Breast epithelium (tissue), 4 donors: ENCODE results near the gene ABI3. TPM values are rescaled to one million over a fixed set of nuclear protein-coding genes. Genes with fewer than 3 reads are reported as not detected.
A peak's percentile ranks its signal among the peaks of the same experiment; 100 is the strongest.

Experiments used
- DNase-seq, 2 donors: peaks; one replicate each; pipeline ENCODE4 v3.0.0-alpha.2; 2019; ENCODE audit warnings: low spot score in 2 of 2
- H3K27ac ChIP-seq, 2 donors: fragments of 200-600 bp; sonication (generic) in 1 of 2; one replicate each; pipeline ENCODE4 v1.5.1; 2016 to 2019; ENCODE audit warnings: mild to moderate bottlenecking in 1 of 2
- H3K27me3 ChIP-seq, 2 donors: fragments of 200-600 bp; sonication (generic) in 1 of 2; one replicate each; pipeline versions ENCODE4 v1.5.1 to v1.6.0; 2017 to 2019; ENCODE audit warnings: control low read depth in 1 of 2, mild to moderate bottlenecking in 1 of 2
- H3K36me3 ChIP-seq: fragments of 200-600 bp; one replicate; pipeline ENCODE4 v1.5.1; 2019
- H3K4me1 ChIP-seq, 2 donors: fragments of 200-600 bp; sonication (generic); one replicate each; pipeline ENCODE4 v1.5.1; 2016 to 2019; ENCODE audit warnings: control low read depth in 1 of 2
- H3K4me3 ChIP-seq, 3 donors: fragments of 200-600 bp; sonication (generic); 1 replicate in 2 of 3; 2 replicates in 1 of 3; pipeline ENCODE4 v1.5.1; 2016 to 2019; ENCODE audit warnings: mild to moderate bottlenecking in 3 of 3, moderate library complexity in 2 of 3
- H3K9me3 ChIP-seq, 2 donors: fragments of 200-600 bp; sonication (generic) in 1 of 2; one replicate each; pipeline ENCODE4 v1.5.1; 2016 to 2019; ENCODE audit warnings: control low read depth in 1 of 2
- POLR2A ChIP-seq: fragments of 450-650 bp; IDR thresholded peaks from one replicate; pipeline ENCODE4 v1.6.1; 2016; ENCODE audit warnings: antibody characterized with exemption, mild to moderate bottlenecking, moderate library complexity
- POLR2AphosphoS5 ChIP-seq, 3 donors: sonication (generic); formaldehyde crosslinking; IDR thresholded peaks; one replicate each; pipeline ENCODE4 v1.6.1; 2017; ENCODE audit warnings: antibody characterized with exemption in 3 of 3
- intact Hi-C: fragments of 100-400 bp; cut with DNase I; formaldehyde crosslinking; loops from one replicate; pipeline ENCODE4 v1.15.1; 2023; ENCODE audit warnings: low total_unique reads
- total RNA-seq, 3 donors: library from RNA; depleted of rRNA; stranded (reverse); fragments of >200 nt; gene quantifications; one replicate each; pipeline ENCODE4 v1.1.0, GENCODE V29; 2016
- TF ChIP-seq, protein P1 (sequence below), 3 donors: fragments of 450-650 bp; IDR thresholded peaks; one replicate each; pipeline ENCODE4 v1.5.1; 2016 to 2017; ENCODE audit warnings: antibody characterized with exemption in 3 of 3, mild to moderate bottlenecking in 3 of 3, moderate library complexity in 3 of 3

The ABI3 gene
- total RNA-seq, 3 donors from 2014 or later = 1.9 to 5.2 (median 5.1) TPM

DNA sequence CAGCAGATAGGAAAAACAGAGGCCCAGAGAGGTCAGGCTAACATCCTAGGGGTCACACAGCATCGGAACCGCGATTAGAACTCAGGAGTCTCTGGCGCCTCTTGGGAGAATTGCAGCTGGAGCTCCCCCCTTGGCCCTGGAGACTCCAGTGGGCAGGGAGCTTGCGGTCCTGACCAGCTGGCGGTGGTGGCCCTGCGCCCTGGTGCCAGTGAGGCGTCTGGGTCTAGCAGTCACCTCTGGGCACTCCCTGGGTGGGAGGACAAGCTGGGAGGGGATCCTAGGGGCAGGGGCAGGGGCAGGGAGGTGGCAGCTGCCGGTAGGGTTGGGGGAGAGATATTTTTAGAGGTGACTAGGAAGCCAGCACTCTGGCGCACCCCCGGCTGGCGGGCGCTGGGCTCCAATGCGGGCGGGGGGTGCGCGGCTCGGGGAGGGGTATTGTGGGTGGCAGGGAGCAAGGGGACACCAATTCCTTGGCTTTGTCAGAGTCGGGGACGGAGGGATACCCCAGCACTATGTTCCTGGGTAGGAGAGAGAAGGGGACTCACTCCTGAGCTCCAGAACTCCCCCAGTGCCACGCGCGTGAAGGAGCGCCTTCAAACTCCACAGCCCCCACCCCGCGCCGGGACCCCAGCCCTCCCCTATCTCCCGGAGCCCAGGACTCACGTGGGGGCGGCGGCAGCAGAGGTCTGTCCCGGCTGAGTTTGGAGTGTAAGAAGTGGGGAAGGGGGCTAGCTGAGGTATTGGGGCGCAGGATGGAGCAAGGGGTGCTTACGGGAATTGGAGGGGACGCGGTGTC lies 19.5 kb downstream of the ABI3 start:
- Histone ChIP-seq H3K36me3 (no peaks in the 10 kb centered on the region), H3K4me3 (peak overlapping the region; percentile 47 to 77 (median 51)), H3K9me3 (no peaks in the 10 kb centered on the region), H3K4me1 (peaks cover 0 to 4% of the 10 kb centered on the region in 2 donors), H3K27ac (no peak overlapping the region), H3K27me3 (peaks cover 0 to 35% of the 10 kb centered on the region in 2 donors)
- TF ChIP-seq, protein P1, sequence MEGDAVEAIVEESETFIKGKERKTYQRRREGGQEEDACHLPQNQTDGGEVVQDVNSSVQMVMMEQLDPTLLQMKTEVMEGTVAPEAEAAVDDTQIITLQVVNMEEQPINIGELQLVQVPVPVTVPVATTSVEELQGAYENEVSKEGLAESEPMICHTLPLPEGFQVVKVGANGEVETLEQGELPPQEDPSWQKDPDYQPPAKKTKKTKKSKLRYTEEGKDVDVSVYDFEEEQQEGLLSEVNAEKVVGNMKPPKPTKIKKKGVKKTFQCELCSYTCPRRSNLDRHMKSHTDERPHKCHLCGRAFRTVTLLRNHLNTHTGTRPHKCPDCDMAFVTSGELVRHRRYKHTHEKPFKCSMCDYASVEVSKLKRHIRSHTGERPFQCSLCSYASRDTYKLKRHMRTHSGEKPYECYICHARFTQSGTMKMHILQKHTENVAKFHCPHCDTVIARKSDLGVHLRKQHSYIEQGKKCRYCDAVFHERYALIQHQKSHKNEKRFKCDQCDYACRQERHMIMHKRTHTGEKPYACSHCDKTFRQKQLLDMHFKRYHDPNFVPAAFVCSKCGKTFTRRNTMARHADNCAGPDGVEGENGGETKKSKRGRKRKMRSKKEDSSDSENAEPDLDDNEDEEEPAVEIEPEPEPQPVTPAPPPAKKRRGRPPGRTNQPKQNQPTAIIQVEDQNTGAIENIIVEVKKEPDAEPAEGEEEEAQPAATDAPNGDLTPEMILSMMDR (IDR thresholded peaks at IDR 0.05) = no peak
- TF ChIP-seq POLR2A = no peak
- intact Hi-C loops = loop anchor here (5.0 kb wide), 1 partner anchor 923 kb away; no protein-coding TSS in a partner anchor
- DNase-seq = no peak

DNA sequence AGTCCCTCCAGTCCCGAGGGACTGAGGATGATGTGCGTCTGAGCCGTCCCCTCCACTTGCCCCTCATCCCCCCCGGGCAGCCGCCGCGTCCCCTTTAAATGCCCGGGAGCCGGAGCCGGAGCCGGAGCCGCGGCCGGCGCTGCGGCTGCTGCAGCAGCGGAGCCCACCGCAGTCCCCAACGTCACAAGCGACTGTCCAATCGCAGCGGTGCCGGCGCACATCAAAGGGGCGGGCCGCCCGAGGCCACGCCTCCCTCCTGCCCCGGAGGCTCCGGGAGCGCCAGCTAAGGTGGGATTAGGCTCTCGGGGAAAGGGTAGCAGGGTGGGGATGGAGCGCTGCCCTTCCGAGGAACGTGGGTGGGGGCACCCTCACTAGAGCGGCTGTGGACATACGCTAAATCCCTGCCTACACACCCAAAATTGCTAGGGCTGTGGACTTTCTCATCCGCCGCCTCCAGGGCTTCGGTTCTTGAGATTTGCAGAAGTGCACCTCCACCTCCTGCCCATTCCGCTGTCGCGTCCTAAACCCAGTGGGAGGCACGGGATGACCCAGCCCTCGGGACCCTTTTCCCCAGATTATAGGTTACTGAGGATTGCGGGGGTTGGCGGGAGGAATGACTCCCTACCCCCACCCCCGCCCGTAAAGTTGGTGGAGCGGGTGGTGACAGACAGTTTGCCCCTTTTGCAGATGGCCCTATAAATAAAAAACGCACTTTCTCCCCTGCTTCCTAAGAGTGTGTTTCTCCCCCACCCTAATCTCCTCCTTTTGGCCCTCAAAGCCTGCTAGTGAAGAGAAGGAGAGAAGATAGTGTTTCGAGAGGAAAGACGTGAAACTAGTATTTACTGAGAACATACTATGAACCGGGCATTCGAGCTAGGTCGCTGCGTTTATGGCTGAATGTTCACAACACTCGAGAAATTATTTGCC lies 20.4 kb downstream of the ABI3 start, which contains the start of gene PHOSPHO1:
Gene PHOSPHO1, minus strand, starts transcription at position 152 of the 927 bp plus-strand sequence. CDS start 4,096 bp downstream, outside the sequence.
- no peaks in the 10 kb centered on the region for H3K36me3 ChIP-seq
- H3K9me3 ChIP-seq = no peaks in the 10 kb centered on the region
- H3K4me1 ChIP-seq = peaks cover 0 to 4% of the 10 kb centered on the region in 2 donors
- H3K4me3 ChIP-seq = peak within 1 kb of the TSS; percentile 47 to 77 (median 51)
- intact Hi-C loops = no loop called here
- peak in 1 of 2 donors; percentile 66 for DNase-seq
- no peak for TF ChIP-seq POLR2A
- TF ChIP-seq POLR2AphosphoS5 (IDR thresholded peaks at IDR 0.05) = no peak
- TF ChIP-seq, protein P1 (IDR thresholded peaks at IDR 0.05) = no peak
- no peak within 1 kb of the TSS for H3K27ac ChIP-seq
- peaks cover 0 to 26% of the 10 kb centered on the region in 2 donors for H3K27me3 ChIP-seq

DNA sequence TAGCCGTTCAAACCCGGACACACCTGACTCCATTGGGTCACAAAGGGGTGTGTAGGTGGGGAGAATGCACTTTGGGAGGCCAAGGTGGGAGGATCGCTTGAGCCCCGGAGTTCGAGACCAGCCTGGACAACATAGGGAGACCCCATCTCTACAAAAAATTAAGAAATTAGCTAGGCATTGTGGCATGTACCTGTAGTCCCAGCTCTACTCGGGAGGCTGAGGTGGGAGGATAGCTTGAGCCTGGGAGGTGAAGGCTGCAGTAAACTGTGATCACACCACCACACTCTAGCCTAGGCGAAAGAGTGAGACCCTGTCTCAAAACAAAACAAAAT lies 21.0 kb downstream of the ABI3 start:
- no peak for TF ChIP-seq POLR2AphosphoS5 (IDR thresholded peaks at IDR 0.05)
- no peak for TF ChIP-seq POLR2A
- TF ChIP-seq, protein P1 (IDR thresholded peaks at IDR 0.05) = no peak

DNA sequence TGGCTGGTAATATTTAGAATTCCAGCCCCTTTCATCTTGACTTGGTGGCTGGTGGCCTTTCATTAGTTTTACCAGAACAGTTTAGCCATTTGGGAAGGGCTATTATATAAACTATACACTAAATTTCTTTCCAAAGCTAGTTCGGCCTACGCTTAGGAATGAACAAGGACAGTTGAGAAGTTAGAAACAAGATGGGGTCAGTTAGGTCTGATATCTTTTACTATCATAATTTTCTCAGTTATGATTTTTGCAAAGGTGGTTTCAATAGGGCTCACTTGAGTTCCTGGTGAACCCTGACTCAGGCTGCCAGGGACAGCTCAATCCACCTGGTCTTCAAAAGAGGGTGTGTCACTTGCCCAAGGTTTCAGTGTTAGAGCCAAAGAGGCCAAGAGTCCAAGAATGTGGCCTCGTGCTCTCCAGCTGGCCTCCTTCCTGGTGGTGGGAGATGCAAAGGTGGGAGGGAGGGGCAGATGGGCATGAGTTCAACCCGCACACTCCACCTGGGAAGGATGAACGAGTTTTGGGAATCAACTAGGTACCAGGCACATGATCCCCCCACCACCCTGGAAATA lies 24.1 kb downstream of the ABI3 start:
- H3K27ac ChIP-seq = no peak overlapping the region
- intact Hi-C loops = no loop called here
- H3K27me3 ChIP-seq = peaks cover 0 to 14% of the 10 kb centered on the region in 2 donors

More for the DNA sequence above, 21.0 kb downstream of the ABI3 start:
- peak overlapping the region in 1 of 3 donors; percentile 77 for H3K4me3 ChIP-seq
- no peaks in the 10 kb centered on the region for H3K9me3 ChIP-seq
- no peaks in the 10 kb centered on the region for H3K36me3 ChIP-seq
- H3K27ac ChIP-seq = no peak overlapping the region
- intact Hi-C loops = no loop called here
- H3K4me1 ChIP-seq = peaks cover 0 to 4% of the 10 kb centered on the region in 2 donors
- H3K27me3 ChIP-seq = peaks cover 0 to 19% of the 10 kb centered on the region in 2 donors
- DNase-seq = no peak

More for the DNA sequence above, 24.1 kb downstream of the ABI3 start:
- no peaks in the 10 kb centered on the region for H3K9me3 ChIP-seq
- no peaks in the 10 kb centered on the region for H3K36me3 ChIP-seq
- H3K4me1 ChIP-seq = peaks cover 0 to 4% of the 10 kb centered on the region in 2 donors
- TF ChIP-seq POLR2A = no peak
- TF ChIP-seq POLR2AphosphoS5 (IDR thresholded peaks at IDR 0.05) = no peak
- TF ChIP-seq, protein P1 (IDR thresholded peaks at IDR 0.05) = no peak
- H3K4me3 ChIP-seq = no peak overlapping the region
- no peak for DNase-seq
